ENCODE results near the gene SLC19A3.
A peak's percentile ranks its signal among the peaks of the same experiment; 100 is the strongest.
"Not testable (repeated sequence)": the region's sequence is repeated elsewhere in the genome, so short reads cannot be mapped to it uniquely, and the experiment has no call there.

SLC19A3 gene

GRCh38 chr2:227703961-227704360 is 13.9 kb downstream of the SLC19A3 start:
- DNase-seq (ENCODE audit: low read depth, low spot score), result peak; percentile 7

- peak; percentile 31 for DNase-seq (ENCODE audit: low read depth, low spot score)
Measured at GRCh38 chr2:227703280-227703732, 14.5 kb downstream of the SLC19A3 start.

- DNase-seq (ENCODE audit: low read depth, low spot score), result no peak
Measured at GRCh38 chr2:227701556-227701955, 16.3 kb downstream of the SLC19A3 start.

- no peak for DNase-seq (ENCODE audit: low read depth, low spot score)
Measured at GRCh38 chr2:227696990-227697679, 20.7 kb downstream of the SLC19A3 start.

- no peak for DNase-seq (ENCODE audit: low read depth, low spot score)
Measured at GRCh38 chr2:227687189-227687588, 30.6 kb downstream of the SLC19A3 start.

- no peak for DNase-seq (ENCODE audit: low read depth, low spot score)
Measured at GRCh38 chr2:227684258-227684657, 33.6 kb downstream of the SLC19A3 start.

GRCh38 chr2:227677928-227678327 is 39.9 kb downstream of the SLC19A3 start:
- DNase-seq (ENCODE audit: low read depth, low spot score), result no peak

GRCh38 chr2:227674485-227674884 is 43.3 kb downstream of the SLC19A3 start:
- no peak for DNase-seq (ENCODE audit: low read depth, low spot score)

GRCh38 chr2:227673620-227674019 is 44.2 kb downstream of the SLC19A3 start:
- DNase-seq (ENCODE audit: low read depth, low spot score), result not testable (repeated sequence)

- no peak for DNase-seq (ENCODE audit: low read depth, low spot score)
Measured at GRCh38 chr2:227671170-227671905, 46.5 kb downstream of the SLC19A3 start.

GRCh38 chr2:227666631-227667170 is 51.1 kb downstream of the SLC19A3 start, which contains the start of gene SCYGR5:
SCYGR5 (plus strand) TSS chr2:227666804; CDS start chr2:227666804, 0 bp downstream.
- not testable (repeated sequence) for DNase-seq (ENCODE audit: low read depth, low spot score)

GRCh38 chr2:227665189-227665940 is 52.5 kb downstream of the SLC19A3 start:
- DNase-seq (ENCODE audit: low read depth, low spot score), result no peak

- no peak for DNase-seq (ENCODE audit: low read depth, low spot score)
Measured at GRCh38 chr2:227661827-227662226, 56.0 kb downstream of the SLC19A3 start.

GRCh38 chr2:227661025-227661649 is 56.7 kb downstream of the SLC19A3 start:
- DNase-seq (ENCODE audit: low read depth, low spot score), result no peak

- DNase-seq (ENCODE audit: low read depth, low spot score), result peak; percentile 60
Measured at GRCh38 chr2:227657199-227657845, 60.5 kb downstream of the SLC19A3 start.

- peak; percentile 65 for DNase-seq (ENCODE audit: low read depth, low spot score)
Measured at GRCh38 chr2:227655454-227655853, 62.4 kb downstream of the SLC19A3 start.

- no peak for DNase-seq (ENCODE audit: low read depth, low spot score)
Measured at GRCh38 chr2:227654426-227654825, 63.4 kb downstream of the SLC19A3 start.

GRCh38 chr2:227653419-227653818 is 64.4 kb downstream of the SLC19A3 start:
- no peak for DNase-seq (ENCODE audit: low read depth, low spot score)

GRCh38 chr2:227643990-227644551 is 73.8 kb downstream of the SLC19A3 start:
- no peak for DNase-seq (ENCODE audit: low read depth, low spot score)

- DNase-seq (ENCODE audit: low read depth, low spot score), result peak; percentile 28
Measured at GRCh38 chr2:227642656-227643055, 75.2 kb downstream of the SLC19A3 start.

GRCh38 chr2:227634201-227634600 is 83.6 kb downstream of the SLC19A3 start:
- no peak for DNase-seq (ENCODE audit: low read depth, low spot score)

Measured in astrocyte of the hippocampus (primary cell).